GM21367 (cell line): ENCODE data around the gene STARD3.

Source experiments
- ATAC-seq: cut with Tn5 transposase; IDR thresholded peaks from one replicate; pipeline ENCODE4 v1.9.1; 2021; ENCODE audit not compliant: unreplicated experiment

STARD3 gene

DNA sequence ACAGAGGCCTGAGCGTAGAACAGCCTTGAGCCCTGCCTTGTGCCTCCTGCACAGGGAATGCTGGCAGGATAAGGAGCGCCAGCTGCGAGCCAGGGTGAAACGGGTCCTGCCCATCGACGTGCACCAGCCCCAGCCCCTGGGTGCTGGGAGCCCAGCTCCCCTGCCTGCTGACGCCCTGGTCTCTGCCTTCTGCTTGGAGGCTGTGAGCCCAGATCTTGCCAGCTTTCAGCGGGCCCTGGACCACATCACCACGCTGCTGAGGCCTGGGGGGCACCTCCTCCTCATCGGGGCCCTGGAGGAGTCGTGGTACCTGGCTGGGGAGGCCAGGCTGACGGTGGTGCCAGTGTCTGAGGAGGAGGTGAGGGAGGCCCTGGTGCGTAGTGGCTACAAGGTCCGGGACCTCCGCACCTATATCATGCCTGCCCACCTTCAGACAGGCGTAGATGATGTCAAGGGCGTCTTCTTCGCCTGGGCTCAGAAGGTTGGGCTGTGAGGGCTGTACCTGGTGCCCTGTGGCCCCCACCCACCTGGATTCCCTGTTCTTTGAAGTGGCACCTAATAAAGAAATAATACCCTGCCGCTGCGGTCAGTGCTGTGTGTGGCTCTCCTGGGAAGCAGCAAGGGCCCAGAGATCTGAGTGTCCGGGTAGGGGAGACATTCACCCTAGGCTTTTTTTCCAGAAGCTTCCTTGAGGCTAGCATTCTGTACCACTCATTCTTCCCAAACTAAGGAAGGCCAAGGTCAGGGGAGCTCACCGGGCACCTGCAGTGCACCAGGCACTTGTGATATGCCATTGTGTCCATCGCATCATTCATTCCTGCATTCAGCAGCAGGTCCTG is 33.2 kb downstream of the STARD3 start:
- ATAC-seq: no peak

DNA sequence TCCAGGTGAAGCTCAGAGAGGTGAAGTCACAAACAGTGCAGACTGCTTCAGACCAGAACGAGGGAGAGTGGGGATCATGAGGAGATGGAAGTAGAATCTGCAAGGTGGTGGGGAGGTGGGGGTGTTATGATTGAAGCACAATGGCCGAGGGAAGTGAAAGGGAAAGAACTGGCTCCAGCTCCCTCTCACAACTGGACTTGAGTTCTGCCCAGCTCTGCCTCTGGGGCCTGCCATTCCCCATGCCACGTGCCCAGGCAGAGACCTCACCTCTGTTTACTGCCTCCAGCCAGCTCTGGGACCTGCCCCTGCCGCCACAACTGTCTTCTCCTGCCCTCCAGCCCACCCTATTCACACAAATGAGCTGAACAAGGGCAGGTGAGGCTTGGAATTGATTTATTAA is 33.8 kb downstream of the STARD3 start:
- ATAC-seq: no peak

DNA sequence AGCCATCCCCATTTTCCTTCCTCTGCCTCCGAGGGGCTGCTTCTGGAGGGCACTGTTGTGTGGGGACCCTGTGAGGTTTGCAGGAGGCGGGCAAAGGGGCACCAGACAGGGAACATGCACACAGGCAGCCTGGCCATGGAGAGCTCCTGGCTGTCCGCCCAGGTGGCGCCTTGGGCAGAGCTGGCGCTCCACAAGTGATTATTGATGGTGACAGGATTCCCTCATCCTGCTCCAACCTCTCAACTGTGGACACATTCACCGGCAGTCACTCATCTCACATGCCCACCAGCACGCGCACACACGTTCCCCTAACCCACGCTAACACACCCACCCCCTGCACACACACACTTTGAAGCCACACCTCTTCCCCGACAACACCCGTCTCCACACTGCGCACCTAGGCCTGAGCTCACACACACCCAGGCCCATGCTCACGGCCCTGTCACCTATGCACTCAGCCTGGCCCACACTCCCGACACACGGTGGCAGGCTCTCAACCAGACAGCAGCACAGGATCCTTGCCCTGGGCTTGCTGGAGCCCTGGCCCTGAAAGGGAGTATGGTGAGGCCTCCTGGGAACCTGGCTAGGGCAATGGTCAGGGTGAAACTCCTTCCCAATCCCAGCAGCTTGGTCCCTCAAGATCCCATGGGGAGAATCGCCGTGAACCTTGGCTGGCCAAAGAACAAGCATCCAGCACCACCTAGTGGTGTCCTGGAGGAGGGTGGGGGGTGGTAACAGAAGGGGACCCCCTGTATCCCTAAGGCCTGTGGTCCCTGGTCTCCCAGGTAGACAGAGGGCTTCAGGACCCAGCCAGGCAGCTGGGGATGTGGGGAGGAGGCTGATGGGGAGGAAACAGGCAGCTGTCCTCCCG is 34.9 kb downstream of the STARD3 start:
- ATAC-seq: no peak

DNA sequence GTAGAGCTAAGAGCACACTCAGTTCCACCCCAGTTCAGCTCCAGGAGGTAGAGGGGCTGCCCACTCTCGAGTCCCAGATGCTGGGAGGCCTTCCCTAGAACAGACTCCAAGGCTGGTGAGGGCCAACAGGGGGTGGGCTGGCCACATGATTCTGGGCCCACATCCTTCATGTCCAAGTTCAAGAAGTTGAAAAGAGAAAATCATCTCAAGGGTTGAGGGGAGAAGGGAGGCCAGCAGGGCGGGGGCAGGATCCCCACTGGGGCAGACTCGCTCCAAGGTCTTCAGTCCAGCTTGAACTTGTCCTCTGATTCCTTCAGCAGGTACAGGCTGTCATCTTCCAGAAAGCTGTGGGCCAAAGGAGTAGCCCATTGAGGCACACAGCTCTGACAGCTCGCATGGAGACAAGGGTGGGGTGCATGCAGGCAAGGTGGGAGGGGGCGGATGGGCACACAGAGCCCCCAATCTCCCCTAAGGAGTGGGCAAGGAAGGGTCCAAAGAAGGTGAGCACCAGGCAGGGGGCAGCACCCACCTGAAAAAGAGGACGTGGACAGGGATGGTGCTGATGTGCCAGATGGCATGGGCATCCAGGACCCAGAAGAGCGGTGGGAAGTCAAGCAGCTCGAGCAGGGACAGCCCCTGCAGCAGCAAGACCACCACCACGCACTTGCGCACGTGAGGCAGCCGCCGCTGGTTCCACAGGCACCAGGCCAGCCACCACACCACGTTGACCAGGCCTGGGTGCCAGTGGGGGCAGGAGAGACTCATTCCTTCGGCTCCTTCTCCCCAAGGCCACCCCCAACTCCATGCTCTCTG is 35.8 kb downstream of the STARD3 start:
- no peak for ATAC-seq

DNA sequence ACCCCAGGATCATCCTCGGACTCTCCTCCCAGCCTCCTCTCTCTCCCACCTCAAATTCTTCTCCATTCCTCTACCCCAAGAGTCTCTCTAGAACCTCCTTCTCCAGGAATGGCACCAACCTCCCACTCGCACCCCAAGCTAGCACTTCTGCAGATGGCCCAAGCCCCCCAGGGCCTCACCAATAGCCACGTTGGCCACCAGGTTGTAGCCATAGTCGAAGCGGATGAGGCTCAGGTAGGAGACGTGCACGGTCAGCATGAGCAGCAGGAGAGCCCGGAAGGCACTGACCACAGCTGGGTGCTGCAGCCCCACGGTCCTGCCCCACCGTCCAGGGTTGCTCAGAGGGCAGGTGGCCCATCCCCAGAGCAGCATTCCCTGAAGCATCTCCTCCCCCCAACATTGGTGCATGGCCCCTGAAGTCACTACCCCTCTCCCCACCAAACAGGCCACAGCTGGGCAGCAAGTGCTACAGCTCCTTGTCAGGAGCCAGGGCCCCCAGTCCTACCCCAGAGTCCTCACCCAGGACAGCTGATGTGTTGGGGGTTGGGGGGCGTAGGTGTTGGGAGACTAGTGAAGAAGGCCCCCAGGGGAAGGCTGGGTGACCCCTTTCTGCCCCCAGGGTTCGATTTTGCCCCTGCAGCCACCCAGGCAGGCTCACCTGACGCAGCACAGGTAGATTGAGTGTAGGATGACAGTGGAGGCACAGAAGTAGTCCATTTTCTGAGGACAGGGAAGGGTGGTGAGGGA is 36.6 kb downstream of the STARD3 start:
- ATAC-seq: no peak

DNA sequence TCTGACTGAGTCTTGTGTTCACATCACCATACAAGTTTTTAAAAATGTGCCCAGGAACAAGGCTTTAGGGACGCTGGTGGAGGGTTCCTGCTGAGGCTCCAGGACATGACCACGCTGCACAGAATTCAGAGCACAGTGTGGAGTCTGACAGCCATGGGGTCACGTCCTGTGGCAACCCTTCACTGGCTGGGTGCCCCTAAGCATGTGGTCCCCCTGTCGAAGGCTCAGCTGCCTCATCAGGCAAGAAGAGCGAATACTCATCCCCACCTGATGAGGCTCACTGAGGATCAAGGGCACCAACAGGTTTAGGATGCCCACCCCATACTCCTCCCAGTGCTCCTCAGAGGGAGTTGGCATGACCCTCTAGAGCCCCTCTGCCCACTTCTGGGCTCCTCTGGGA is 37.2 kb downstream of the STARD3 start:
- no peak for ATAC-seq

DNA sequence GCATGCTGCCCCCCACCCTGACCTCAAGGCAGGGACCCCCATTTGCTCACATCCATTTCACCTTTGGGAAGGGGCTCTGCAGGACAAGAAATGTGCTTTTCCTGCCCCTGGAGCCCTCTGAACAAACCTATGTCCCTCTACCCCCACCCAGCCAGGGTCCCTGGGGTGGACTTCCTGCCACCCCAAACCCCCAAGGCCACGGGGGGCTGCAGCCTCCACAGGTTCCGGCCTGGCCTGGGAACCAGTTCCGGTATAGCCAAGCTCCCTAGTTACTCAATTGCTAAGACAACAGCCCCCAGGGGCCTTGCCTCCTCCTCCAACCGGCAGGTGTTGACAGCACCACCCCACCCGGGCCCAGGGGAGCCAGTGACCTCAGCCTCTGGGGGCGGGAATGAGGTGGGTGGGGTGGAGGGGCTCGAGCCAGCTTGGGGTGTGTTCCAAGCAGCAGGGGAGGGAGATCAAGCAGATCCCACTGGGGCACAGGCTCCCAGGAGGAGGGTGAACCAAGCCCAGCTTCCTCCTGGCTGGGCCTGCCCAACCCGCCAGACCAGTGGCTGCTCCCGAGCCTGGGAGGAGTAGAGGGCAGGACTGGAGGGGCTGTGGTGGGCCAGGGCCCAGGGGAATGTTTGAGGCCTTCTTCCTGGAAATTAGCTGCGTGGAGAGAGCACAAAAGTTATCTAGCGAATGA is 37.9 kb downstream of the STARD3 start:
- ATAC-seq: no peak

DNA sequence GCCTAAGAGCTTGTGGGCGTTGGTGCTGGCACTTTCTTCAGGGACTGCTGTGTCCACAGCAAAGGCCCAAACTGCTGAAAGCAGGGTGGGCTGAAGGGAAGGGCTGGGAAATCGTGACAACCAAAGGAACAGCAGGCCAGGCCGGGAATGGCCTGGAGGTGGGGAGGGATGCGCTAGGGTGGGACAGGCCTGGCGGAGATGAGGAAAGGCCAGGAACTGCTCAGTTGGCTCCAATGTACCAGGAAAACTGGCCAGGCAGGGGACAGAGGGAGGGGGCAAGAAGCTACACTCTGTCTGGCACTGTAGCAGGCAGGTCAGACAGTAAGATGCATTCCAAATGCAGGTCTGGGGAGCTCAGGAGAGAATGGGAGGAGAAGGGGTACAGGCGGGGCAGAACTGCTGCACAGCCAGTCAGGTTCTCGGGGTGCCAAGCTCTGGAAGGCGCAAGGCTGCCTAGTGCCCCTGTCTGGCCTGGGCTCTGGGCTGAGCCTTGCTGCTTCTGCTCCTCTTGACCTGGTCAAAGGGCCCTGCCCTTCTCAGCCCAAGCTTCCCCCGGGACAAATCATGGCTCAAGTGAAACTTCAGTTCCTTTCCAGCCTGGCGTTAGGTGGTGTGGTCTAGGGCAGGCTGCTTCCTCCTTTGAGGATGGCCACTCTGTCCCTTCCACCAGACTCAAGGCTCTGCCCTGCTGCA is 38.6 kb downstream of the STARD3 start:
- no peak for ATAC-seq

DNA sequence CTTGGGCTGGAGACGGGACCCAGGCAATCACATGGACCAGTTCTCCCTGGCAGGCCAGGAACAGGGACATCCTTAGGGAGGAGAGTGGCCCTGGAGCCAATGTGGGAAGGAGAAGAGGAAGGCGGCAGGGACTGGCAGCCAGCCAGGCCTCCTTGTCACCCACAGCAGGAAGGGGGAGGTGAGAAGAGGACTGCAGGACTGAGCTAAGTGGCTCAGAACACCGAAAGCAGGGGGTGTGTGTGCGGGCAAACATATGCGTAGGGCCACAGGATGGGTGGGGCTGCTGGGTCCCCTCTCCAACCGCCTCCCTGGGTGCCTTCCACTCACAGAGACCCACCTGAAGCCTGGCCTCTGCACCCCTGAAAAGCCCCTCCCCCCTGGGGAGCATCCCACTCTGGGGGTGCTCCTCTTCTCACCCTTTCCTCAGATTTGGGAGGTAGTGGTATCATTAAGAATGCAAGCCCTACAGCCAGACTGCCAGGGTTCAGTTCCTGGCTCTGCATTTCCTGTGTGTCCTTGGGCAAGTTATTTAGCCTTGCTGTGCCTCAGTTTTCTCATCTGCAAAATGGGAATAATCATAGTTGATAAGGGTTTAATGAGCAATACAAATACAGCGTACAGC is 39.4 kb downstream of the STARD3 start:
- no peak for ATAC-seq

DNA sequence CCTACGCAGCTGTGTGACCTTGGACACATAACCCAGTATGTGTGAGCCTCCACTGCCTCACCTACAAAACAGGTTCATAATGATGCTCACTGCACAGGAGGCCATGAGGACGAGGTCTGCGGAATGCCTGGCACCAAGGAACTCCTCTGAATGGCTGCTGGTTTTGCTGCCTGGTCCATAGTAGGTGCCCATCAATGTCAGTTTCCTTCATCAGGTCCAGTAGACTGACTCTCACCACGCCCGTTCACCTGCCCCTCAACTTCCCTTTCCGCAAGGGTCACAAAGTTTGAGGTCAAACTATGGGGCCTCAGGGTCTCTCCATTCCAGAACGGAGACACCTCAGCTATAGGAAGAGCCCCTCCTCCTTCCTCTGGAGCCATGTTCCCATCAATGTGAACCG is 40.1 kb downstream of the STARD3 start:
- ATAC-seq: no peak

DNA sequence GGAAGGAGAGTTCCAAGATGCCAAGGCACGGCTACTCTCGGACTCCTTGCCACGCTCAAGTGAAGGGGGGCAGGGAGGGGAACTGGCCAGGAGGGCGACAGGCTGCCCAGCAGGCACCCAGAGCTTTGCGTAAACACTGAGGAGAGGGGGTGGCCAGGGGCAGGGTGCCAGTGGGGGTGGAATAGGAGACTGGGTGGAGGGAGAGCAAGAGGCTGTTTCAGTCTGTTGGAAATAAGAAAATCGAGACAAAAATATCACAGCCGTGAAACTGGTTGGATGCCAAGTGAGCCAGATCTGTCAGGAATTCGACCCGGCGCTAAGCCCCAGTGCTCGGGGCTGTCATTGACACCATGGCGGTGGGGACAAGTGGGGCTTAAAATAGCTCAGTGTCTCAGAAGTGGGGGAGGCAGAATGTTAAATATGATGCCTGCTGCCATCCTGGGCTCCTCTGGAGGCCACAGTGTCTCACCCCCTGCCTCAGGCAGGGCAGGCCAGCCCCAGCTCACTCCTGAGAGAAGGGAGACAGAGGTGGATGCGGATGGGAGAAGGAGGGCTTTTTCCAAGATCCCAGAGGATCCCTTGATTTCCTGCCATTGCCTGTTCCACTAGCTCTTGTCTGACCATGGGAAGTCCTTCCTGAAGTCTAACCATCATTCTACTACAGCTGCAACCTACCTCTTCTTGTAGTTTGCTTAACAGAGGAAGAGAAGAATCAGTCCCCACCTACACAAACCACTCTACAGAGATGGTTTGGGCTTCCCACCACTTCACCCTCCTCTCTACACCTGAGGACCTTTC is 40.8 kb downstream of the STARD3 start:
- ATAC-seq: no peak

DNA sequence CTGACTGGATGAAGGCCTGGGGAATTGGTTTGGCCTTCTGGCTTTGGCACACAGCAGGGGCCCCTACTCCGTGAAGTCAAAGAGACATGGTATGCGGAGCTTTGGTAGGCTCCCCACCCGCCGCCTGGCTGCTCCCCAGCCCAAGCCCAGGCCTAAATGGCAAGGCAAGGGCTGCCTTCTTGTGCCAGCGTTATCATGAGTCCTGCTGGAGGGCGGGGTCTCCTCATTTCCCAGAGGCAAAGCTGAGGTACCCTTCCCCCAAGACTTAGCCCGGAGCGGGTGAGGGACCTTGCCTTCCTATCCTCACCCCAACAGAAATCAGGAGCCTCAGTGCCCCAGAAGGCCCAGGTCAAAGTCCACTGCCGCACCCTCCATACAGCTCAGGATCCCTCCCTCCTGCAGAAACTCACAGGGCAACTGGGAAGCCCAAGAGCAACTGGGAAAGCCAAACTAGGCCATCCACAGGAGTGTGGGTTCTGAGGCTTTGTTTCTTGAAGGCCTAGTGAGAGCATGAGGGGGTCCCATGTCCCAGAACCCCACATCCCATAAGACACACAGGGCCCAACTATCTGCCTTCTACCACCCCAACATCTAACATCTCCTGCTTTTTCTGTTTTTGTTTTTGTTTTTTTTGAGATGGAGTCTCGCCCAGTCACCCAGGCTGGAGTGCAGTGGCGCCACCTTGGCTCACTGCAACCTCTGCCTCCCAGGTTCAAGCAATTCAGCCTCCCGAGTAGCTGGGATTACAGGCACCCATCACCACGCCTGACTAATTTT is 41.6 kb downstream of the STARD3 start:
- ATAC-seq: no peak

DNA sequence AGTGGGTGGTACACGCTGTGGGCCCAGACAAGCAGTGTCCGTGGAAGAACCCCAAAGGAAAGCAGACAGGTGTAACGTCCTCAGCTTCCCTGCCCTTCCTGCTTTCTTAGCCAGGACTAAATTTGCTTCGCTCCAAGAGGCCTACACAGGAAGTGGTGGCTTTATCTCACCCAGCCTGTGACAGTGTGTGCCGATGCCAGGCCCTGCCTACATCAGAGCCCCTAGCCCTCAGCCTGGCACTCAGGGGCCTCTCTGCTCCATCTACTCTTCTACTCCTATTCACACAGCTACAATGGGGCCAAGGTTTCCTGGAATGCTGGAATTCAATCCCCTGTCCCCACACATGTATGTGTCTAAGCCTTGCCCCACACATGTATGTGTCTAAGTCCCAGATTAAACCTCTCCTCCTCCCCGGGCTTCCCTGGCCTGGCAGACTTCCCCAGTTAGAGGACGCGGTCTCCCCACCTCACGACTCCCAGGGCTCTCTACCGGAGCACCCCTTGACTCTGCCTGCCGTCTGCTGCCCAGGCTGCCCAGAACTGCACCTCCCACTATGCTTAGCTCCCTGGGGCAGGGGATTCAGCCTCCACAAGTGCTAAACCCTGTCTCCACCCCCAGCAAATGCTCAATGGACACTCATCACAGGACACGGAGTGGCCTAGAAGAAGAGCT is 42.7 kb downstream of the STARD3 start:
- no peak for ATAC-seq

DNA sequence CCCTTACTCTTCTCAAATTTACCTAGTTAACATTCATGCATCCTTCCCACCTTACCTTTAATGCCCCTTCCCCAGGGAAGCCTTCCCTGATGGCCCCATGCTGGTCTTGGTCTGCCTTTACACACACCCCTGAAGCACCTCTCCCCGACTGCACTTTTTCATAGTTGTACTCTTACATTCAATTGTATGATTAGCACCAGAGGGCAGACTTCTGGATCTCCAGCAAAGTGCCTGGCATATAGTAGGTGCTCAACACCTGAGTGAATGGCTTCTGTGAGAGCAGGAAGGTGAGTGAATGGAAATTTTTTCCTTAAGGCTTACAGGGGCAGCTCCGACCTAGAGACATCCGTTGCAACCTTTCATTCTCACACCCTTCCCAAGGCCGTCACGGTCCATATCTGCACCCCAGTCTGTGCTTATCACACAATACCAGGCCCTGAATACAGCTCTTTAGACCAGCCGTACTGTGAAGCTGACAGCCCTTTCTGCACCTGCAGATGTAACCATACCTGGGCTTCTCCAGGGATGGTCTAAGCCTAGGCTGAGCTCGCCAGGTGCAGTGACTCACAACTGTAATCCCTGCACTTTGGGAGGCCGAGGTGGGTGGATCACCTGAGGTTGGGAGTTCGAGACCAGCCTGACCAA is 46.5 kb downstream of the STARD3 start:
- no peak for ATAC-seq

DNA sequence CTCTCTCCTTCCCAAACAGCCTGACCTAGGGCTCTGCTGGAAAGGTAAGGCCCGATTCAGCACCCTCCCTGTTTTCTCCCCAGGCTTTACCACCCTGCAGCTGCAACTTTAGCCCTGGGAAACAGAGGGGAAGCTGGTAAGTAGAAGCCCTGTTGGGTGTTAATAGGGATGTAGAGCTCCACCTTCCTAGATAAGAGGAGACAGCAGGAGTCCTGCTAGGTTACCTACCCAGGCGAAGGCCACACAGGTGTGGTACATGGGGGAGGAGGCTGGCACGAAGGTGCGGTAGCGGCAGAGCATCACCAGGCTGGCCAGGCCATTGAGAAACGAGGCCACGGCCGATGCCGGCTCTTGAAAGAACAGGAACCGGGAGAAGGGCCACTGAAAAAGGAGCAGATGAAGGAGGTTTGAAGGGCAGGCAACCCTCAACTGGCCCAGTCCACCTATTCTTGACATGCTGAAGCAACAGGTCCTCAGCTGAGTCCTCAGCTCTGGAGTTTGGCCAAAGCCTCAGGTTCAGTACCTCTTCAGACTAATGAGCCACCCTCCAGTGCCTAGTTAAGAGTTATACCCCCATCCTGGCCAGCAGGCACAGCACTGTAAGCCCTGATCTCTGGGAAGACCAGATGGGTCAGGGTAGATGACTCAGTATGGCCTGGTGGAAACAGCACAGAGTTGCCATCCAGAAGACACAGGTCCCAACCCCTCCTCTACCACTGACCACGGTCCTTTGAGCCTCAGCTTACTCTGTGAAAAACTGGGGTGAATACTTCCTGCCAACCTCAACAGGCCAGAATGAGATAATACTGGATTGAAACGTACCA is 47.6 kb downstream of the STARD3 start:
- no peak for ATAC-seq
